M059J (cell line): ENCODE data around the gene PTX4. TPM values are rescaled to one million over a fixed set of nuclear protein-coding genes. Genes with fewer than 3 reads are reported as not detected.
"Not testable (repeated sequence)": the region's sequence is repeated elsewhere in the genome, so short reads cannot be mapped to it uniquely, and the experiment has no call there.

ENCODE experiments used
- DNase-seq: peaks from one replicate; pipeline ENCODE4 v3.0.0-alpha.2; 2012; ENCODE audit warnings: low read depth
- total RNA-seq: library from RNA; depleted of rRNA; stranded (reverse); fragments of >200 nt; shearing (Covaris generic); gene quantifications from 2 replicates; pipeline ENCODE4 v1.2.3, GENCODE V29; 2014; rRNA removed

The PTX4 gene
- total RNA-seq, 1 experiment from 2014 or later = not detected

GRCh38 chr16:1444730-1445517, 43.8 kb downstream of the PTX4 start:
- DNase-seq = no peak

DNA sequence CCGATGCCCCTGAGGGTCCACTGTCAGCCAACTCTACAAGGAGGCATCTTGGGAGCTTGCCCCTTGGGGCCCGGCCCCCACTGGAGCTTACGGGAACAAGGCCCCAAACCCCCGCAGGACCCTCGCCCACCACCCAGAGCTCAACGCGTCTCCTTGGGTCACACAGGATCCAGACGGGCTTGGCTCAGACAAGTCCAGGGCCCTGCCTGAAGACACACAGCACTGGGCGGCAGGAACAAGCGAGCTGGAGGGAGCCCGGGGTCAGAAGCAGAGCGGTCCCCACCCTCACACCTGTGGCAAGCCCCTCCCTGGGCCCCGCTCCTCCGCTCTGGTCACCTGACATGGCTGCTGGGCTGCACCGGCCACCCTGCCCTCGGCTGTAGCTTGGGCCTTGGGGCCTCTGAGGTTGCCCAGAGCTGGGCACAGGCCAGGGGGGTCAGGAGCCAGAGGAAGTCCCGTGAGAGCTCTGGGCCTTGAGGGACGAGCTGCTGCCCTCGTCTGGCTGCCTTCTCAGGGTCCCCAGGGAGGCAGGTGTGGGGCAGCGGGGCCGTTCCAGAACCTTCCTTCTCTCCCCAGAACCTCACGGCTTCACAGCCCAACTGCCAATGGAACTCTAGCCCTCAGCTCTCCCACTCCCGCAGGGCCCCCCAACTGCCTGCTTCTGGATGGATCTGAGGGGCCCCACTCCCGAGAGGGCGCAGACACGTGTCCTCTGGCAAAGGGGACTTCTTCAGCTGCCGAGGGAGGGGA, 44.6 kb downstream of the PTX4 start, which contains the start of gene CCDC154:
CCDC154 (minus strand) TSS at position 577 of the 750 bp plus-strand sequence; CDS start at position 343, 234 bp downstream.
- DNase-seq = no peak

GRCh38 chr16:1443403-1443973, 45.3 kb downstream of the PTX4 start:
- no peak for DNase-seq

DNA sequence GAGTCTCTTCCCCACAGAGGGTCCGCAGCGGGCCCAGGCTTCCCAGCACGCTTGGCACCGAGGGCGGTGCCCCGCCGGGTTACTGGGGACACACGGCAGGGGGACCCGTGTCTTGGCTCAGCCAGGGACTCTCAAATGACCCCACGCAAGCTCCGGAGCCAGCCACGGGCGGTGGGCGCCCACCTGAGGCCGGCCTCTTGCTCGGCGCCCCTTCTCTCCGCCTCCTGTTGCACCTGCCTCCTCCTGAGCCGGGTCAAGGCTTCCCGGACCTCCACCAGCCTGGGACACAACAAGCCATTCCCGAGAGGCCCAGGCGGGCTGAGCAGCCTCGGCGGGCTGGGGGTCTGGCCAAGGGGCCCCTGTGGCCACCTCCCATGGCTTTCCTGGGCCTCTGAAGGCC, 46.0 kb downstream of the PTX4 start:
- no peak for DNase-seq

- no peak for DNase-seq
Observed at GRCh38 chr16:1441391-1441829, 47.3 kb downstream of the PTX4 start.

- DNase-seq = not testable (repeated sequence)
Observed at GRCh38 chr16:1439699-1440074, 49.1 kb downstream of the PTX4 start.

DNA sequence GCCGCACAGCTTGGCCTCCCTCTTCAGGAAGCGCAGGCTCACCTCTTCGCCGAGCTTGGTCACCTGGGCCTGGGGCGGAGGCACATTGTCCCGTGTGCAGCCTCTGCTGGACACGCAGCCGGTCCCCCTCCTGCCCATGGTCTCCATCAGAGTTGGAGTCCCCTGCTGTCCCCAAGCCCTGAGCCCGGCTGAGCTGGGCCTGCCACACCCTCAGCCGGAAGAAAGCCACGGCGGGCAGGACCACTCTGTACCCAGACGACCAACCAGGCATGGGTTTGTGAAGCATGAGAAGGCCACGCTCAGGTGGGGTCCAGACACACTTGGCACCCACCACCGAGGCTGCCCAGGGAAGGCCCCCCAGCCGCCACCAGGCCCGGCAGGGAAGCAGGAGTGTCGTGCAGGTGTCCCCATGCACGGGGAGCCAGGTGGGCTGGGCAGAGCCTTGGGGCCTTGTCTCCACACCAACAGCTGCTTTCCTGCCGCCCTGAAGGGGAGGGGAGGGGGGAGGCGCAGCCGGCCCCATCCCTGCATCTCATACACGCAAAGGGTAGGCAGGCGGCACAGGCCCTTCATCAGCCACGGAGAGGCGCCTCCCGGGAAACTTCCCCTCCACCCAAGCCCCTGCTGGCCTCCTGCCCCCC, 49.6 kb downstream of the PTX4 start:
- no peak for DNase-seq

- DNase-seq = no peak
Observed at GRCh38 chr16:1438229-1439057, 50.3 kb downstream of the PTX4 start.

- no peak for DNase-seq
Observed at GRCh38 chr16:1437606-1438005, 51.1 kb downstream of the PTX4 start.

- DNase-seq = no peak
Observed at GRCh38 chr16:1436731-1437355, 51.9 kb downstream of the PTX4 start.

DNA sequence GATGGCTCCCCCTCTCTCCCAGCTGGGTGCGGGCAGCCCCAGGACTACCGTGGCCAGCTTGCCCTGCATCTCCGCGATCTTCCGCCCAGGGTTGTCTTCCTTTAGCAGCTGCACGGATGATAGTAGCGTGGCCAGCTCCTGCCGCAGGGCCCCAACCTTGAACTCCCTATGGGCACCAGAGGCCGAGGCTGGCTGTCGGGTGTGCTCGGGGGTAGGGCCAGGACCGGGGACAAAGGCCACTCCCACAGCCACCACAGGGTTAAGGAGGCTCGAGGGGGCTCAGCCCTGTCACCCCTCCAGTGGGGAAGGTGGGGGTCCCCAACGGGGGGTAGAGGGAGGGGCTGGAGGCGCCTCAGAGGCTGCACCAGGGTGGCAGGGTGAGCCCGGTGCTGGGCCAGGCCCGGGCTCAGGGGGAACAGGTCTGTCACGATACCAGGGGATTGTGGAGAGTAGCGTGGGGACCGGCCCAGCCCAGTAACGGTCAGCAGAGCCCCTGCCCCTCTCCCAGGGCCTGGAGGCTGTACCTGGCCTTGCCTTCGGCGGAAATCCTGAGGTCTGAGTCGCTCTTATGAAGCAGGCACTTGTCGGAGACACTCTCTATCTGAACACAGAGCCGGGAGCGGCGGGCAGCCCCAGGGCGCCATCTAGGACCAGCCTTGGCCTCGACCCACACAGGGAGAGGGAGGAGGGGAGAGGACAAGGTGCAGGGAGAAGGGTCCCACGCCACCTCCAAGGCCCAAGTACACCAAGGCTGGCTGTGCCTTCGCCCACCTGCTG, 52.6 kb downstream of the PTX4 start:
- DNase-seq = no peak

Other genes with a start within 250 kb of the PTX4 start
- not detected in 2 replicates for gene TPSAB1, start 248.2 kb downstream of the PTX4 start, total RNA-seq
- not detected in 2 replicates for gene TPSD1, start 232.9 kb downstream of the PTX4 start, total RNA-seq
- gene UBE2I, start 179.3 kb downstream of the PTX4 start, total RNA-seq = 85.7 and 87.6 TPM in 2 replicates
- 0.34 TPM in 1 of 2 replicates, not detected in the other for gene BAIAP3, start 155.3 kb downstream of the PTX4 start, total RNA-seq
- 54.2 and 101 TPM in 2 replicates for gene TSR3, start 137.1 kb downstream of the PTX4 start, total RNA-seq
- 43.8 and 50.1 TPM in 2 replicates for gene GNPTG, start 137.0 kb downstream of the PTX4 start, total RNA-seq
- gene UNKL, start 74.2 kb downstream of the PTX4 start, total RNA-seq = 6.5 and 13.0 TPM in 2 replicates
- 21.8 and 23.4 TPM in 2 replicates for gene UQCC4, start 68.2 kb downstream of the PTX4 start, total RNA-seq
- gene PERCC1, start 57.9 kb downstream of the PTX4 start, total RNA-seq = not detected in 2 replicates
- 0.05 TPM in 1 of 2 replicates, not detected in the other for gene CCDC154, start 44.4 kb downstream of the PTX4 start, total RNA-seq
- gene CLCN7, start 13.9 kb downstream of the PTX4 start, total RNA-seq = 44.0 and 84.0 TPM in 2 replicates
- gene TELO2, start 4.4 kb upstream of the PTX4 start, total RNA-seq = 15.1 and 16.6 TPM in 2 replicates
- gene TMEM204, start 44.7 kb upstream of the PTX4 start, total RNA-seq = not detected in 2 replicates
- 11.2 and 11.7 TPM in 2 replicates for gene IFT140, start 123.1 kb upstream of the PTX4 start, total RNA-seq
- gene CRAMP1, start 123.4 kb upstream of the PTX4 start, total RNA-seq = 4.9 and 5.9 TPM in 2 replicates
- 126 and 168 TPM in 2 replicates for gene JPT2, start 189.3 kb upstream of the PTX4 start, total RNA-seq
- gene MAPK8IP3, start 217.3 kb upstream of the PTX4 start, total RNA-seq = 7.1 and 9.4 TPM in 2 replicates